Stimulated activated CD8-positive, alpha-beta memory T cell treated with anti-CD3 and anti-CD28 coated beads, Interleukin-4, amount 100 ng/mL, for 4 hours (primary cell): ENCODE data around the gene ACTG2.
"Not testable (repeated sequence)": the region's sequence is repeated elsewhere in the genome, so short reads cannot be mapped to it uniquely, and the experiment has no call there.

Source experiments
- DNase-seq, 2 donors: peaks; one replicate each; pipeline ENCODE4 v3.0.0-alpha.2; 2020; ENCODE audit warnings: low read depth in 2 of 2, low spot score in 1 of 2

ACTG2 gene

DNA sequence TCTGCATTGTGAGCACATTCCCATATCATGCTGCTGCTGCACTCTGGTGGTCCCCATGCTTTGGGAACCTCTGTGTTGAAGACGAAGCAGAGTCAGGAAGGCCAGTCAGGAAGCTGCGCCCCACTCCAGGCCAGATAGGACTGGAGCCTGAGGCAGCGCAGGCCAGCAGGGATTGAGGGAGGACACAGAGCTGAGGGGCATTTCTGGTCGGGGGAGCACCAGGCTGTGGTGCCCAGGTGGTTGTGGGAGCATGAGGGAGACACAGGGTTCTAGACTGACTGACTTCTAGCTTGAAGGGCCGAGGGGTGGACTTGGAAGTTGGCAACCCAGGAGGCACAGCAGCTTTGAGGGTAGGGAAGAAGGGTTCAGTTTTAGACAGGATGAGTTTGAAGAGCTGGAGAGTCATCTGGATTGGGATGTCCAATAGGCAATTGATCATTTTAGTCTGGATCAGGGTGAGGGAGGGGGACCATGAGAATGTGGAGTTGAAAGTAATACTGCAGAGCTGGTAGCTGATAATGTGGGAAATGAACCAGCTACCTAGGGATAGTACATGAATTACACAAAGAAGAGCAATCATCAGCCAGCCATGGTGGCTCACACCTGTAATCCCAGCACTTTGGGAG is 1.4 kb upstream of the ACTG2 start:
- DNase-seq: no peak

DNA sequence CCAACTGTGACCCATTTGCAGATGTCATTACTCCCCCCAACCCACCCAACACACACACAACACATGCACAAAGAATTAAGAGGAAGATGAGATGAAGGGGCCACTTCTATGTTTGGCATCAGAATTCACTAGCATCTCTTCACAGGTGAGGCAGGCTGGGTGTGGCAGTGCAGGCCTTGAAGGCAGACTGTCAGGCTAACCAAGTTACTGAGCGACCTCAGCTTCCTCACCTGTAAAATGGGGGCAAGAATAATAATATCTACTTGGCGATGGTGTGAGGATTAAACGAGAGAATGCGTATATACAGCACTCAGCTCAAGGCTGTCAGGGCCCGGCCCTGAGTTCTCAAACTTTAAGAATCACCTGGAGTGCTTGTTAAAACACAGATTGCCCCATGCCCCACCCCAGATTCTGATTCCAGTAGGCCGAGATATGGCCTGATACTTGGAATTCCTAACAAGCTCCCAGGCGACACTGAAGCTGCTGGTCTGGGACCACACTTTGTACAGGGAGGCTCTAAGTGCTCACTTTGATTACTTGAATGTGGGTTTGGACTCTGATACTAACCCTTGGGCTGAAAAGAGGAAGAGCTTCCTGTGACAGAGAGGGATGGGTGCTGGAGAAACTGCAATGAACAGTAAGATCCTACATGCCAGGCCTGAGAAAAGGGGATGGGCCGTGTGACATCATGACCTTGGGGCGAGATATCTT is 1.1 kb downstream of the ACTG2 start:
- DNase-seq: no peak

DNA sequence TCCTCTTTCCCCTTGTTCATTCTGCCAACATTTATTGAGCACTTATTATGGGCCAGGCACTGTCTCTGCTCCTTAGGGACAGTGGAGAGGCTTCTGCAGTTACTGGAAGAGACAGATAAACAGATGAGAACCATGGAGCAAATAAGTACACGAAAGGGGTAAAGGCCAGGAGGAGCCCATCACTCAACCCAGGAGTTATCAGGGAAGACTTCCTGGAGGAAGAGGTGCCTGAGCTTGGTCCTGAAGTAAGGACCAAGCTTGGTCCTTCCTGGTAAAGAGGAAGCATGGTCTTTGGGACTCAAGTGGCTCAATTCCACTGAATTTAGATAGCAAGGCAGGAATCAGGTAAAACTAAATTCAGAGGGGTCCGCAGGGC is 1.7 kb downstream of the ACTG2 start:
- DNase-seq: no peak

DNA sequence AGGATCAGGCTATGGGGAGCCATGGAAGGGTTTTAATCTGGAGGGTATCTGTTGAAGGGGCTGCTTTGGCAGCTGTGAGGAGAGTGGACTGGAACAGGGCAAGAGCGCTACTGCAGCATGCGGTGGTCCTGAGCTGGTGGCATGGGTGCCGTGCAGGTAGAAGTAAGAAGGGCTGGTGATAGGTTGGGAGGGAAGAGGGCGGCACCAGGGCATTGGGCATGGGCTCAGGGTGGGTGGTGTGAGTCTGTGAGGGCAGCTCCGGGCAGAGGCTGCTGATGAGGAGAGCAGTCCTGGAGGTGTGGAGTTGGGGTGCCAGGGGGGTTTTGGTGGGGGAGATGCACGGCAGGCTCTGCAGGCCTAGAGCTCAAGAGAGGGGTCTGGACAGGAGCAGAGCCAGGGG is 2.1 kb downstream of the ACTG2 start:
- DNase-seq: no peak

DNA sequence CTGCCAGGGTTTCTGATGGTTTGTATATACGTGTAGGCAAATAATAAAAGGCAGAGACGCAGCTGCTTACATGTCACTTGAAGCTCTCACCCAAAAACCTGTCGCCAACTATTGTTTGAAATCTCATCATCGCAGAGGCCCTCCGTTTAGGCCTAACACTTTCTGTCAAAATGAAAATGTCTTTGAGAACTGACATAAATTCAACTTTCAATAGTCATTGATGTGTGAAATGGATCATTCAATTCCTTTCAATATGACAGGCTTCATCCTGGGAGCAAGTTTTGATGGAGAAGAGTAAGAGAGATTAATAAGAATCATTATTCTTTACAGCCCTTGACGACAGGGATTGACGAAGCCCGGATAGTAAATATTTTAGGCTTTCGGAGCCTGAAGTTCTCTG is 2.7 kb downstream of the ACTG2 start:
- DNase-seq: no peak

DNA sequence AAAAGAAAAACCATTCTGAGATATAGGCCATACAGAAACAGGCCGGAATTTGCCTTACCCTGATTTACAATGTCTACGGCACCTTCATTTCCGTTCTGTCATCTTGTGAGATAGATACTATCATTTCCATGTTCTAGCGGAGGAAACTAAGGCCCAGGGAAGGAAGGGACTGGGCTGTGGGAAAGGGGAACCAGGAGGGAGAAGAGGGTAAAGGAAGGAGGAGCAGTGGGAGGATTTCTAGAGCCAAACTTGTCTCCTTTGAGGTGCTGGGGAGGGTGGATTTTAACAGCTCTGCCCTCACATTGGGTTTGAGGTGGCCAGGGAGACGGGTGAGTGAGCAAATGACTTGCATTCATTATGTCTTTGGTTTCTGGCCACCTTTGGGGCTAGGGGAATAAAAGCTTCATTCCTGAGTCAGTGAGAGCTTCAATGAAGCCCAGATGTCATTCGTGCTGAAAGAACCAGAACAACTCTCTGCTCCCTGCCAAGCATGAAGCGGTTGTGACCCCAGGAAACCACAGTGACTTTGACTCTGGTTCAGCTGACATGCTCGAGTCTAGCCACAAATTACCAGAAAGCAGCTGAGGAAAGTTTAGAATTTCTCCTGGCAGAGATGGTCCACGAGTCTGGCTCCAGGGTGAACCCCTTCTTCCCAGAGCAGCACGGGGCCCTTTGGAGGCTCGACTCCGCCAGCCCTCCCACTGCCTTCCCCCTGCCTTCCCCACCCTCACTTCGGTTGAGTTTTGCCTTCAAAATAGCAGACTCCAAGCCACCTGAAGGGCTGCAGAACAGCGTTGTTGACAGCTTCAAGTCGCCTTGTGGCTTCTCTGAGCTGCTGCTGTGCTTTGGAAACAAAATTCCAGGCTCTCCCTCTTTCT is 3.8 kb downstream of the ACTG2 start:
- DNase-seq: peak in 1 of 2 donors; percentile 5

DNA sequence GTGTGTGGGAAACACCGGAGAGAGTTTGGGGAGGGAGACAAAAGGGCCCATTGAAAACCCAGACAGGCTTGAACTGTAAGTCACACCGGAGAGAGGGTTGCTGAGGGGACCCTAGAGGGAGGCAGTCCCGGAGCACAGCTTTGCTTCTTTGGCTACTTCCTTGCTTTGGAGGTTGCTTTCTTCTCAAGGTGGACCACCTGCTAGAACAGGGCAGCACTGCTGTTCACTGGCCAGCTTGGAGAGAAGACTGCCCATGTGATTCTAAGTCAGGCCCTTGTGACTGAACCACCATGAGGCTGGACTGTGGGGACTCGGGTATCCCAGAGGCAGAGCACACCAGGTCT is 4.4 kb downstream of the ACTG2 start:
- no peak for DNase-seq

DNA sequence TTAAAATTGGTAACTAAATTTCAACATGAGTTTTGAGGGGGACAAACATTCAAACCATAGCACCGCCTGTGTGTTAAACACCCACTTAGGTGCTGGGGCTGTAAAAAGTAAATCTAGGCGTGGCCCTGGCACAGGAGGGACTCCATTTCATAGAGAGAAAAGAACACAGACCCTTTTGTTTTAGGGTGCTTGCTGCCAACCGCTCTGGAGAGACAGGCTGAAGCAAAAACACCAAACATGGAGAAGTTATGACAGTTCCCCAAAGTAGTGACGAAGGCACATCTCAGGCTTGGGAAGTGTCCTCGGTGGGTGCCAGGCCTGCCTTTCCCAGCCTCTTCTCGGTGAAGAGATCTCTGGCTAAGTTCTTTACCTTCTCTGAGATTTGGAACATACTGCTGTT is 5.1 kb downstream of the ACTG2 start:
- DNase-seq: no peak

DNA sequence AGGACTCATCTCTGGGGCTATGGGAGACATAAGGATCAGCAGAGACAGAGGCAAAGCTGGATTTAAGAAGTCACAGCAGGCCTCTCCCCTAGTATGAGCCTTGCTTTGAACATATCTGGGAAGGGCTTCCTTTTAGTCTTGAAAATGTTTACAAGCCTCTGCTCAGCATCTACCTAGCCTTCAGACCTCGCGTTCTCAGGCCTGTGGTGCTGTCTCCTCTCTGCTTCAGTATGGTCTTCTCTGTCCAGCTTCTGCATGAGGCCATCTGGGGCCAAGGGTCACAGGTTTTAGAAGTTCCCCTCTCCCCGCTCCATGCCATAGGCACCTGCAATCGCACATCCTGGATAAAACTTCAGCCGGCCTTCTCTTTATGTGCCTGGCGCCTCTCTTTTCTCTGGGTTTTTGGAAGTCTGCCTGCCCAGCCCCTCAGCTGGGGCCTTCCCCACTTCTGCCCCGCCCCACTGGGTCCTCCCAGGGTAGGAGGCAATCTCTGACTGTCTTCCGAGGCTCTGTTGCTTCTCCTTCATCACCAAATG is 7.1 kb downstream of the ACTG2 start:
- DNase-seq: no peak

DNA sequence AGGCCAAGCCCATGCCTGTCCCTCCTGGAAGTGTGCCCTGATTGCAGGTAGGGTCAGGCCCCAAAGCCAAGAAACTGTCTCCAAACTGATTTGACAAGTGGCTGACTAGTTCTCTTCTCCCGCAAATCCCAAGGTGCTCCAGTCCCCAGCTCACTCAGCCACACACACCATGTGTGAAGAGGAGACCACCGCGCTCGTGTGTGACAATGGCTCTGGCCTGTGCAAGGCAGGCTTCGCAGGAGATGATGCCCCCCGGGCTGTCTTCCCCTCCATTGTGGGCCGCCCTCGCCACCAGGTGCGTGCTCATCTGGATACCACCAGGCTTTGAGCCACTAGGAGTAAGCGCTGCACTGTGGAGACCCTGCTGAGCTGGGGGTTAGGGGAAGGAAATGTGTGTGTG is 8.3 kb downstream of the ACTG2 start:
- DNase-seq: no peak

DNA sequence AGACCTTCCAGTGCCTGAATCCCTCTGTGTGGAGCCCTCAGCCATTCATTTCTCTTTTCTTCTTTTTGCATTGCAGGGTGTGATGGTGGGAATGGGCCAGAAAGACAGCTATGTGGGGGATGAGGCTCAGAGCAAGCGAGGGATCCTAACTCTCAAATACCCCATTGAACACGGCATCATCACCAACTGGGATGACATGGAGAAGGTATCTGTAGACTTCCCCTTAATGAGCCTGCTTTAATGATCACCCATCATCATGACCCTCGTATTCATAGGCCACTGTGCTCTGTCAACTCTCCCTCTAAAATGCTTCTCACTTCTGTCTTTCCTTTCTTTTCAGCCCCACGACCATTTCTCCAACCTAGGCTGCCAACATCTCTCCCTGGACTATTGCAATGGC is 9.5 kb downstream of the ACTG2 start:
- no peak for DNase-seq

DNA sequence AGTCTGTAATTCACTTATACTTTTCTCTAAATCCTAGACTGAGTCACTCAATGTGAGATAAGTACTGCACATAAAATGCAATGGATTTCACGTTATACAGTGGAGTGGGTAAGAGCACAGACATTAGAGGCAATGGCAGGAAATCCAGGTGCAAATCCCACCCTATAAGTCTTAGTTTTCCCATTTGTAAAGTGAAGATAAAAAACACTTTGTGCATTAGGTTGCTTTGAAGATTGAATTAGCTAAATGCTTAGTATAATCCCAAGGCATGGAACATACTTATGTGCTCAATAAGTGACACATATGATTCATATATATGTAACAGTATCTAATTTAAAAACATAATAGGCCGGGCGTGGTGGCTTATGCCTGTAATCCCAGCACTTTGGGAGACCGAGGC is 10.5 kb downstream of the ACTG2 start:
- DNase-seq: no peak

DNA sequence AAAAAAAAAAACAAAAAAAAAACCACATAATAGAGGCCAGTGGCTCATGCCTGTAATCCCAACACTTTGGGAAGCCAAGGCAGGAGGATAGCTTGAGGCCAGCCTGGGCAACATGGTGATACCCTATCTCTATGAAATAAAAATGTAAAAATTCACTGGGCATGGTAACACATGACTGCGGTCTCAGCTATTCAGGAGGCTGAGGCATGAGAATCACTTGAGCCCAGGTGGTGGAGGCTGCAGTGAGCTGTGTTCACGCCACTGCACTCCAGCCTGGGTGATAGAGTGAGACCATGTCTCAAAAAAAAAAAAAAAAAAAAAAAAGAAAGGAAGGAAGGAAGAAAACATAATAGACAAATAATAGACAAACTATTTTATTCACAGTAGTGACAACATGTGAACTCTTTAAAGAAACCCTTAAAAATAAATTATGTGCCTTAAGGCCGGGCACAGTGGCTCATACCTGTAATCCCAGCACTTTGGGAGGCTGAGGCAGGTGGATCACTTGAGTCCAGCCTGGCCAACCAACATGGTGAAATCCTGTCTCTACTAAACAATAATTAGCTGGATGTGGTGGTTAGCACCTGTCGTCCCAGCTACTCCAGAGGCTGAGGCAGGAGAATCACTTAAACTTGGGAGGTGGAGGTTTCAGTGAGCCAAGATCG is 11.3 kb downstream of the ACTG2 start:
- DNase-seq: not testable (repeated sequence)

DNA sequence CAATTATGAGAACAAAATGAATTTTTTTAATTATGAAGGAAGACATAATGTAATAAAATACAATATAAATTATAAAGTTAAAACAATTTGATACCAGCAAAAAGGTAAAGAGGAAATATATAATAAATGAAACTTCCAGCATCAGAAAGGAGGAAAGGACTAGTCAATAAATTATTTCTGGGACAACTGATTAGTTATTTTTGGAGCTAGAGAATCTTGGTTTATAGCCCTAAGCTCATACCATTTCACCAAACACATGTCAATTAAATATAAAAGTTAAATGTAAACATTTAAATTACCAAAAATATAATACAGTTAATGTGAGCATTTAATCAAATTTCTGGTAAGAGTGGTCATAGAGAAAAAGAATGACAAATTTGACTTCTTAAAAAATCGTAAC is 12.1 kb downstream of the ACTG2 start:
- DNase-seq: no peak

DNA sequence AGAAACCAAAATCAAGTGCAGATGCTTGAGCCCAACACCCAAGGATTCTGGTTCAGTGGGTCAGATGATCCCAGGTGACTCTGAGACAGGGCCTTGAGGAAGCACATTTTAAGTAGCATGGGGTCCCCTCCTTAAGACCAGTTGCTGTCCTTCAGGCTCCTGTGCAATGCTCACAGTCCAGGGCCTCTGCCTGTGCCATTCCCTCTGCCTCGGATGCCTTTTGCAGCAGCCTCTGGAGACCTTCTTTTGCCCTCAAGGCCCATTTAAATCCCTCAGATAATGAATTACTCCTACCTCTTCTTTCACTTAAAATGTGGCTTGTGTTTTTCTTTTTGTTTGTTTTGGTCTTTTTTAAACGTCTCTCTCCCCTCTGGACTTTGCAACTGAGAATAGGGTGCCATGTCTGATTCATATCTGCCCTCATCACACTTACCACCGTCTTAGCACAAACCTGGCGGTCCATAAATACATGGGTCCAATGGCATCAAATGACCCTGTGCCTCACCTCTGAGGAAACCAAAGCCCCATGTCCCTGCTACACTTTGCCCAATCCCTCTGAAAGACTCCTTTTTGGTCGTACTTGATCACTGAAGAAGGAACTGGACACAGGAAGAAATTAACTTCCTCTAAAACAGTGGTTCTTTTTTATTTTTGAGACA is 14.2 kb downstream of the ACTG2 start:
- DNase-seq: no peak

DNA sequence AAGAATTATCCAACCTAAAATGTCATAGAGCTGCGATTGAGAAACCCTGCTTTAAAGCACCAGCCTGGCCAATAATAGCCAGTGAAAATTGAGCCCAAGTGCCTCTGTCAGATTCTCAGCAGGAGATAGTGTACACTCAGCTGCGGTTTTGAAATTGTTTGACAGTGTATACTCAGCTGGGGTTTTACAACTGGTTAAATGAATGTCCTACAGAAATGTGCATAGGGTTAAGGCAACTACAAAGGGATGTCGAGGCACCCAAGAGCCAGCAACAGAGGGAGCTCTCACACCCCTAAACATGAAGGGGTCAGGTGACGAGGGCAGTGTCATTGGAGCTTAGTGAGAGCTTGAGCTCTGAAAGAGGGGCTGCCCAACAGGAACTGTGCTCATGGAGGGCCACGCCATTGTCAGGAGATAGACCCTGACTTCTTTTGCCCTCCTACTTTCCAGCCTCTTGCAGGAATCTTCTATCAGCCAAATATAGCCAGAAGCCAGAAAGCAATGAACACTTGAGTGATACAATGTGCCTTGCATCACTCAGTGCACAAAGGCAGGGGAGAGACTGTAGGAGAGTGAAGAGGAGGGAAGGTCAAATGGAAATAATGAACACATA is 15.1 kb downstream of the ACTG2 start:
- DNase-seq: peak in 1 of 2 donors; percentile 28

DNA sequence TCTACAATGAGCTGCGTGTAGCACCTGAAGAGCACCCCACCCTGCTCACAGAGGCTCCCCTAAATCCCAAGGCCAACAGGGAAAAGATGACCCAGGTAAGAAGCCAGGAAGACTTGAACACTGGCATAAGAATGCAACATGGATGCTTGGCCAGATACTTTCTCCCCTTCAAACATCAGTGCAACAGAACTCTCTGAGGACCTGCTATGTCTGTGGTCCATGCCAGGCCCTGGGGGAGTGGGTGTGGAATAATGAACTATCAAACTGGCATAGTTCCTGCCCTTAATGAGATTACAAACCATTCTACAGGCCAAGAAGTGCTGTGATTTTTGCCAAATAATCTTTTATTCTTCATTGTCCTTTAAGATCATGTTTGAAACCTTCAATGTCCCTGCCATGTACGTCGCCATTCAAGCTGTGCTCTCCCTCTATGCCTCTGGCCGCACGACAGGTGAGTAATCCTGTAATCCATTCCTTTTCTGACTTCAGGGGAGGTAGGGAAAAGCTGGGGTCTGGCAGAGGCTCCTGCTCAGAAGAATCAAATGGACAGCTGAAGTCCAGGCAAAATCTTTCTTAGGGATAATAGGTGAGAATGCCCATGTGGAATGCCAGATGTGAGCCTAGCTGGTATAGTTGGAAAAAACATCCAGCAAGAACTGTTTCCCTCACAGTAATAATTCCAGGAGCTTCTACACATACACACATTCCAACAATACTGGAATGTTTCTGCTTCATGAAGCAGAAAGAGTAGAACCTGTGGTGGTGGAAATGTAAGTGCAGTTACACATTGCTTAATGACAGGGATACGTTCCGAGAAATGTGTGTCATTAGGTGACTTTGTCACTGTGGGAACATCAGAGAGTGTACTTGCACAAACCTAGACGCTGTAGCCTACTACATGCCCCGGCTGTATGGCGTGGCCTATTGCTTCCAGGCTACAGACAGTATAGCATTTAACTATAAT is 16.2 kb downstream of the ACTG2 start:
- no peak for DNase-seq

DNA sequence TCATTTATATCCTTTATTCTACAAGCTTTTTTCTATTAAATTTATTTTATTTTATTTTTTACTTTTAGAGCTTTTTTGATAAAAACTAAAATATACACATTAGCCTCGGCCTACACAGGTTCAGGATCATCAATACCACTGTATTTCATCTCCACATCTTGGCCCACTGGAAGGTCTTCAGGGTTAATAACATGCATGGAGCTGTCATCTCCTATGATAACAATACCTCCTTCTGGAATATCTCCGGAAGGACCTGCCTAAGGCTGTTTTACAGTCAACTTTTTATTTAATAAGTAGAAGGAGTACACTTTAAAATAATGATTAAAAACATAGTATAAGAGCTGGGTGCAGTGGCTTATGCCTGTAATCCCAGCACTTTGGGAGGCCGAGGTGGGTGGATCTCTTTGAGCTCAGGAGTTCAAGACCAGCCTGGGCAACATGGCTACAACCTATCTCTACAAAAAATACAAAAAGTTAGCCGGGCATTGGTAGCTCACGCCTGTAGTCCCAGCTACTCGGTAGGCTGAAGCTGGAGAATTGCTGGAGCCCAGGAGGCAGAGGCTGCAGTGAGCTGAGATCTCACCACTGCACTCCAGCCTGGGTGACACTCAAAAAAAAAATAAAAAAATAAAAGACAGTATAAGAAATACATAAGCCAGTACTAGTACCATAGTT is 18.2 kb downstream of the ACTG2 start:
- no peak for DNase-seq
